HG03095 (cell line): ENCODE measurements around the gene SHISA2.
"Not testable (repeated sequence)": the region's sequence is repeated elsewhere in the genome, so short reads cannot be mapped to it uniquely, and the experiment has no call there.

Experiments
- ATAC-seq: cut with Tn5 transposase; IDR thresholded peaks from one replicate; pipeline ENCODE4 v1.9.1; 2021; ENCODE audit warnings: moderate library complexity; ENCODE audit not compliant: unreplicated experiment

Gene SHISA2

GRCh38 chr13:26051657-26052311 lies at the start of gene SHISA2:
TSS of gene SHISA2 (minus strand) at chr13:26052016. CDS start at chr13:26050975, 1,041 bp downstream.
- ATAC-seq, result no peak

GRCh38 chr13:26095846-26096610 lies 44.2 kb upstream of the SHISA2 start:
- no peak for ATAC-seq

GRCh38 chr13:26095338-26095737 lies 43.5 kb upstream of the SHISA2 start:
- no peak for ATAC-seq

GRCh38 chr13:26076821-26077220 lies 25.0 kb upstream of the SHISA2 start:
- ATAC-seq, result not testable (repeated sequence)

GRCh38 chr13:26075498-26075897 lies 23.7 kb upstream of the SHISA2 start:
- ATAC-seq, result no peak

GRCh38 chr13:26074706-26075105 lies 22.9 kb upstream of the SHISA2 start:
- no peak for ATAC-seq

- ATAC-seq, result not testable (repeated sequence)
These were observed 20.5 kb upstream of the SHISA2 start for GRCh38 chr13:26072335-26072734.

- ATAC-seq, result no peak
These were observed 19.9 kb upstream of the SHISA2 start for GRCh38 chr13:26071691-26072090.

GRCh38 chr13:26069642-26070041 lies 17.8 kb upstream of the SHISA2 start:
- ATAC-seq, result not testable (repeated sequence)

- ATAC-seq, result not testable (repeated sequence)
These were observed 16.6 kb upstream of the SHISA2 start for GRCh38 chr13:26068372-26068771.

- no peak for ATAC-seq
These were observed 15.8 kb upstream of the SHISA2 start for GRCh38 chr13:26067601-26068000.

GRCh38 chr13:26066492-26066891 lies 14.7 kb upstream of the SHISA2 start:
- not testable (repeated sequence) for ATAC-seq

- no peak for ATAC-seq
These were observed 11.1 kb upstream of the SHISA2 start for GRCh38 chr13:26062853-26063444.

- ATAC-seq, result no peak
These were observed 10.1 kb upstream of the SHISA2 start for GRCh38 chr13:26061947-26062346.

- ATAC-seq, result no peak
These were observed 9.4 kb upstream of the SHISA2 start for GRCh38 chr13:26061256-26061655.

GRCh38 chr13:26060357-26060756 lies 8.5 kb upstream of the SHISA2 start:
- no peak for ATAC-seq

GRCh38 chr13:26058704-26059103 lies 6.9 kb upstream of the SHISA2 start:
- ATAC-seq, result no peak

GRCh38 chr13:26054896-26055295 lies 3.1 kb upstream of the SHISA2 start:
- no peak for ATAC-seq

- ATAC-seq, result no peak
These were observed 1.7 kb upstream of the SHISA2 start for GRCh38 chr13:26053418-26053980.

GRCh38 chr13:26052337-26052736 lies 521 bp upstream of the SHISA2 start:
- ATAC-seq, result no peak

- ATAC-seq, result no peak
These were observed 572 bp downstream of the SHISA2 start for GRCh38 chr13:26051231-26051656.
